Vagina (tissue), 2 donors: ENCODE results near the gene CASP8. TPM values are rescaled to one million over a fixed set of nuclear protein-coding genes. Genes with fewer than 3 reads are reported as not detected.

Experiments used
- DNase-seq, 2 donors: peaks; one replicate each; pipeline ENCODE4 v3.0.0-alpha.2; 2017; ENCODE audit errors: extremely low spot score in 2 of 2
- H3K27ac ChIP-seq: fragments of 200-600 bp; sonication (generic); one replicate; pipeline ENCODE4 v1.5.1; 2019
- H3K27me3 ChIP-seq: fragments of 200-600 bp; sonication (generic); one replicate; pipeline ENCODE4 v1.5.1; 2019
- H3K36me3 ChIP-seq, 2 donors: fragments of 200-600 bp; sonication (generic); one replicate each; pipeline ENCODE4 v1.5.1; 2017 to 2019
- H3K4me1 ChIP-seq: fragments of 200-600 bp; sonication (generic); one replicate; pipeline ENCODE4 v1.5.1; 2019
- H3K4me3 ChIP-seq, 2 donors: fragments of 200-600 bp; sonication (generic); 1 replicate in 1 of 2; 2 replicates in 1 of 2; pipeline ENCODE4 v1.5.1; 2016 to 2019
- H3K9me3 ChIP-seq: fragments of 200-600 bp; sonication (generic); one replicate; pipeline ENCODE4 v1.5.1; 2019
- CTCF ChIP-seq, 3 experiments: fragments of 450-650 bp in 2 of 3; fragments of 200-600 bp in 1 of 3; sonication (generic) in 1 of 3; IDR thresholded peaks; one replicate each; pipeline ENCODE4 v1.5.1; 2017 to 2019; ENCODE audit warnings: antibody characterized with exemption in 3 of 3, mild to moderate bottlenecking in 2 of 3, moderate library complexity in 2 of 3
- POLR2A ChIP-seq, 2 donors: fragments of 450-650 bp; IDR thresholded peaks; one replicate each; pipeline ENCODE4 v1.6.1; 2017; ENCODE audit warnings: antibody characterized with exemption in 2 of 2, mild to moderate bottlenecking in 2 of 2, moderate library complexity in 2 of 2
- POLR2AphosphoS5 ChIP-seq, 2 donors: sonication (generic); formaldehyde crosslinking; IDR thresholded peaks; one replicate each; pipeline ENCODE4 v1.9.0; 2017; ENCODE audit warnings: antibody characterized with exemption in 2 of 2, mild to moderate bottlenecking in 2 of 2, low read depth in 1 of 2; ENCODE audit not compliant: insufficient read depth in 1 of 2
- intact Hi-C: fragments of 100-400 bp; cut with DNase I; formaldehyde crosslinking; loops from one replicate; pipeline ENCODE4 v1.15.1; 2023
- total RNA-seq: library from RNA; depleted of rRNA; stranded (reverse); fragments of >200 nt; gene quantifications from one replicate; pipeline ENCODE4 v1.2.3, GENCODE V29; 2016

CASP8 gene
- total RNA-seq, 1 donor from 2014 or later = 29.2 TPM

- Histone ChIP-seq H3K36me3 (no peaks in the 10 kb centered on the region), H3K27ac (no peak overlapping the region), H3K4me3 (no peak overlapping the region), H3K27me3 (no peaks in the 10 kb centered on the region), H3K9me3 (no peaks in the 10 kb centered on the region), H3K4me1 (no peaks in the 10 kb centered on the region)
- intact Hi-C loops = no loop called here
- TF ChIP-seq CTCF (IDR thresholded peaks at IDR 0.05) (no peak), POLR2AphosphoS5 (IDR thresholded peaks at IDR 0.05; ENCODE audit: insufficient read depth in 1 of 2, low read depth in 1 of 2) (no peak), POLR2A (IDR thresholded peaks at IDR 0.05) (no peak)
- DNase-seq = peak in 1 of 2 donors; percentile 42
Measured at GRCh38 chr2:201220102-201220570, 40.2 kb upstream of the CASP8 start.

- Histone ChIP-seq H3K4me1 (peaks cover 3% of the 10 kb centered on the region), H3K36me3 (no peaks in the 10 kb centered on the region), H3K27ac (no peak overlapping the region), H3K27me3 (no peaks in the 10 kb centered on the region), H3K4me3 (no peak overlapping the region), H3K9me3 (no peaks in the 10 kb centered on the region)
- no peak for TF ChIP-seq CTCF (IDR thresholded peaks at IDR 0.05)
- TF ChIP-seq POLR2AphosphoS5 (IDR thresholded peaks at IDR 0.05; ENCODE audit: insufficient read depth in 1 of 2, low read depth in 1 of 2) = no peak
- no peak for TF ChIP-seq POLR2A (IDR thresholded peaks at IDR 0.05)
- intact Hi-C loops = no loop called here
- peak in 1 of 2 donors; percentile 25 for DNase-seq
Measured at GRCh38 chr2:201223089-201224073, 37.0 kb upstream of the CASP8 start.

DNA sequence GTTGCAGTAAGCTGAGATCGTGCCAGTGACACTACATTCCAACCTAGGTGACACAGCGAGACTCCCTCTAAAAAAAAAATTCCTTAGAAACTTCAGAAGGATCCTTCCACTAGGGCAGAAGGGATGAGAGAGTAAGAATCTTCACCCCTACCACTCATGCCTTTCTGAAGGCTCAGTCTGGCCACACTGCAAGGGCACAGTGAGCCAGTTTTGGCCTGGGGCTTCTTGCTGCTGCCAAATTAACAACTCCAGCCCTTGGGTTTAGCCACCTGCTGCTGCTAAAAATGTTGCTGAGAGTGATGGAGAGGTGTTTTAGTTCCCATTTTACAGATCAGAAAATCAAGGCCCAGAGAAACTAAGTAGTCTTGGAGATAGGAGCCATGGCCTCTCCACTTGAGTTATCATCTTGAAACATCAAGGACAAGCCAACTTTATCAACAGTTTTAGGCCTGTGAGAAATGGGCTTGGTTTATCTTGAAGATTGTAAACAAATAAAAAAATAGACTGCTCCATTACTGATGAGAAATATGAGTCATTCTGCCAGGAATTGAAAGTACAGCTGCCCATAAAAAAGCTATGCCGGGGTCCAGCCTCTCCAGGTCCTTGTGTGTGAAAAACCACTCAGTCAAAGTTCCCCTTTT, 31.9 kb upstream of the CASP8 start:
- Histone ChIP-seq H3K27me3 (no peaks in the 10 kb centered on the region), H3K9me3 (no peaks in the 10 kb centered on the region), H3K4me1 (peaks cover 25% of the 10 kb centered on the region), H3K27ac (no peak overlapping the region), H3K4me3 (no peak overlapping the region), H3K36me3 (no peaks in the 10 kb centered on the region)
- DNase-seq = peak in 1 of 2 donors; percentile 72
- TF ChIP-seq POLR2AphosphoS5 (IDR thresholded peaks at IDR 0.05; ENCODE audit: insufficient read depth in 1 of 2, low read depth in 1 of 2) = no peak
- TF ChIP-seq CTCF (IDR thresholded peaks at IDR 0.05) = no peak
- TF ChIP-seq POLR2A (IDR thresholded peaks at IDR 0.05) = no peak
- intact Hi-C loops = no loop called here

GRCh38 chr2:201228912-201229290, 31.4 kb upstream of the CASP8 start:
- peak in 1 of 2 donors; percentile 44 for DNase-seq
- no peak for TF ChIP-seq POLR2A (IDR thresholded peaks at IDR 0.05)
- TF ChIP-seq POLR2AphosphoS5 (IDR thresholded peaks at IDR 0.05; ENCODE audit: insufficient read depth in 1 of 2, low read depth in 1 of 2) = no peak
- no peak for TF ChIP-seq CTCF (IDR thresholded peaks at IDR 0.05)
- H3K27me3 ChIP-seq = no peaks in the 10 kb centered on the region
- intact Hi-C loops = no loop called here
- no peak overlapping the region for H3K27ac ChIP-seq
- peaks cover 25% of the 10 kb centered on the region for H3K4me1 ChIP-seq
- no peaks in the 10 kb centered on the region for H3K9me3 ChIP-seq
- no peaks in the 10 kb centered on the region for H3K36me3 ChIP-seq
- H3K4me3 ChIP-seq = no peak overlapping the region
